Lung (tissue), 12 donors: Measurements from ENCODE around the gene TTC28. TPM values are rescaled to one million over a fixed set of nuclear protein-coding genes. Genes with fewer than 3 reads are reported as not detected.
A peak's percentile ranks its signal among the peaks of the same experiment; 100 is the strongest.

Experiments
- ATAC-seq: fragments of 200-7000 bp; cut with Tn5 transposase; one replicate; pipeline ENCODE4 v1.9.1; 2020; ENCODE audit warnings: moderate number of reproducible peaks; ENCODE audit not compliant: insufficient read depth, low FRiP score
- DNase-seq, 3 donors: peaks; one replicate each; pipeline ENCODE4 v3.0.0-alpha.2; 2013 to 2017
- H3K27ac ChIP-seq, 2 donors: one replicate each; pipeline ENCODE4 v1.5.1; 2013; ENCODE audit warnings: mild to moderate bottlenecking in 2 of 2, moderate library complexity in 2 of 2, control low read depth in 1 of 2, inconsistent platforms in 1 of 2, low read depth in 1 of 2, low read length in 1 of 2
- H3K27me3 ChIP-seq, 3 donors: one replicate each; pipeline ENCODE4 v1.5.1; 2013; ENCODE audit warnings: low read length in 2 of 3; ENCODE audit not compliant: control insufficient read depth in 3 of 3, insufficient read depth in 3 of 3
- H3K36me3 ChIP-seq, 4 donors: one replicate each; pipeline ENCODE4 v1.5.1; 2013; ENCODE audit warnings: low read length in 4 of 4, mild to moderate bottlenecking in 1 of 4, moderate library complexity in 1 of 4; ENCODE audit not compliant: control insufficient read depth in 4 of 4, insufficient read depth in 4 of 4
- H3K4me1 ChIP-seq, 5 donors: one replicate each; pipeline ENCODE4 v1.5.1; 2013; ENCODE audit warnings: low read length in 5 of 5, mild to moderate bottlenecking in 2 of 5, moderate library complexity in 1 of 5; ENCODE audit not compliant: control insufficient read depth in 5 of 5, insufficient read depth in 5 of 5
- H3K4me3 ChIP-seq: one replicate; pipeline ENCODE4 v1.5.1; 2013; ENCODE audit warnings: mild to moderate bottlenecking, control low read depth, moderate library complexity
- H3K9ac ChIP-seq, 2 donors: one replicate each; pipeline ENCODE4 v1.5.1; 2013; ENCODE audit warnings: low read length in 2 of 2, control low read depth in 1 of 2; ENCODE audit not compliant: insufficient read depth in 1 of 2
- H3K9me3 ChIP-seq, 4 donors: one replicate each; pipeline ENCODE4 v1.5.1; 2013; ENCODE audit warnings: low read length in 3 of 4, mild to moderate bottlenecking in 1 of 4, moderate library complexity in 1 of 4; ENCODE audit not compliant: control insufficient read depth in 4 of 4, insufficient read depth in 3 of 4
- WGBS, 2 donors: extraction: QIAGEN DNeasy Blood & Tissue Kit; methylation state at CpG; one replicate each; pipeline ENCODE4 v1.1.7; 2013; 5-methylcytosine and 5-hydroxymethylcytosine counted together
- polyA plus RNA-seq, 2 donors: library from polyadenylated mRNA; stranded (reverse); fragments of 200-250 nt; gene quantifications; one replicate each; pipeline ENCODE4 v1.2.1, GENCODE V29; 2013
- total RNA-seq, 2 donors: library from RNA; depleted of rRNA in 1 of 2; stranded (reverse); fragments of >200 nt in 1 of 2; gene quantifications; one replicate each; pipeline ENCODE4 v1.2.1, GENCODE V29; 2014 to 2021
- TF ChIP-seq, protein P1 (sequence below): IDR thresholded peaks from 2 replicates; pipeline ENCODE4 v1.5.1; 2012; ENCODE audit warnings: mild to moderate bottlenecking; ENCODE audit errors: control extremely low read depth, extremely low read depth
- donor health status: control.
- donor health status: control.
- donor health status: Bipolar disorder and iron deficiency.
- donor health status: healthy.
- donor health status: DM: yes; HTN: yes; CAD: no.

Gene TTC28
- total and polyA plus RNA-seq, 4 donors, result 4.7 to 72.2 (median 24.8) TPM

DNA sequence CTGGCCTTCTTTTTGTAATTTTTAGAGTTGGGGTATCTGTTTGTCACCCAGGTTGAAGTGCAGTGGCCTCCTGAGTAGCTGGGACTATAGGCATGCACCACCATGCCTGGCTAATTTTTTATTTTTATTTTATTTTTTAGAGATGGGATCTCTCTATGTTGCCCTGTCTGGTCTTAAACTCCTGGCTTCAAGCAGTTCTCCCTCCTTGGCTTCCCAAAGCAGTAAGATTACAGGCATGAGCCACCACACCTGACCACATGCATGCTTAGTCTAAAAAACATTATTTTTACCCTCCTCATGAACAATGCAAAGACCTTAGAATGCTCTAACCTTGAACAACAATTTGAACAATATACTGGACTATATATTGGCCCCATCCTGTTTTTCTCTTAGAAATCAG lies 738.5 kb downstream of the TTC28 start:
- no peaks in the 10 kb centered on the region for H3K9me3 ChIP-seq
- DNase-seq, result no peak
- no peaks in the 10 kb centered on the region for H3K27me3 ChIP-seq
- TF ChIP-seq, protein P1, sequence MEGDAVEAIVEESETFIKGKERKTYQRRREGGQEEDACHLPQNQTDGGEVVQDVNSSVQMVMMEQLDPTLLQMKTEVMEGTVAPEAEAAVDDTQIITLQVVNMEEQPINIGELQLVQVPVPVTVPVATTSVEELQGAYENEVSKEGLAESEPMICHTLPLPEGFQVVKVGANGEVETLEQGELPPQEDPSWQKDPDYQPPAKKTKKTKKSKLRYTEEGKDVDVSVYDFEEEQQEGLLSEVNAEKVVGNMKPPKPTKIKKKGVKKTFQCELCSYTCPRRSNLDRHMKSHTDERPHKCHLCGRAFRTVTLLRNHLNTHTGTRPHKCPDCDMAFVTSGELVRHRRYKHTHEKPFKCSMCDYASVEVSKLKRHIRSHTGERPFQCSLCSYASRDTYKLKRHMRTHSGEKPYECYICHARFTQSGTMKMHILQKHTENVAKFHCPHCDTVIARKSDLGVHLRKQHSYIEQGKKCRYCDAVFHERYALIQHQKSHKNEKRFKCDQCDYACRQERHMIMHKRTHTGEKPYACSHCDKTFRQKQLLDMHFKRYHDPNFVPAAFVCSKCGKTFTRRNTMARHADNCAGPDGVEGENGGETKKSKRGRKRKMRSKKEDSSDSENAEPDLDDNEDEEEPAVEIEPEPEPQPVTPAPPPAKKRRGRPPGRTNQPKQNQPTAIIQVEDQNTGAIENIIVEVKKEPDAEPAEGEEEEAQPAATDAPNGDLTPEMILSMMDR, result no peak
- H3K4me1 ChIP-seq, result no peaks in the 10 kb centered on the region
- no peak overlapping the region for H3K27ac ChIP-seq
- peaks cover 0 to 1% (median under 1%) of the 10 kb centered on the region in 4 donors for H3K36me3 ChIP-seq
- H3K9ac ChIP-seq, result no peak overlapping the region
- H3K4me3 ChIP-seq, result no peak overlapping the region
- no peak for ATAC-seq

- DNase-seq (no peak), ATAC-seq (no peak)
- no peaks in the 10 kb centered on the region for H3K9me3 ChIP-seq
- H3K27ac ChIP-seq, result no peak overlapping the region
- no peak overlapping the region for H3K9ac ChIP-seq
- no peaks in the 10 kb centered on the region for H3K27me3 ChIP-seq
- H3K4me1 ChIP-seq, result peaks cover 0 to 2% (median 0%) of the 10 kb centered on the region in 5 donors
- WGBS, 2 donors, result 98 to 100% methylated on average over 2 of the region's 2 CpGs
- TF ChIP-seq, protein P1, result no peak
- H3K36me3 ChIP-seq, result peaks cover 0 to 6% (median 0%) of the 10 kb centered on the region in 4 donors
- H3K4me3 ChIP-seq, result no peak overlapping the region
These were observed 742.2 kb downstream of the TTC28 start for GRCh38 chr22:27937453-27937852.

DNA sequence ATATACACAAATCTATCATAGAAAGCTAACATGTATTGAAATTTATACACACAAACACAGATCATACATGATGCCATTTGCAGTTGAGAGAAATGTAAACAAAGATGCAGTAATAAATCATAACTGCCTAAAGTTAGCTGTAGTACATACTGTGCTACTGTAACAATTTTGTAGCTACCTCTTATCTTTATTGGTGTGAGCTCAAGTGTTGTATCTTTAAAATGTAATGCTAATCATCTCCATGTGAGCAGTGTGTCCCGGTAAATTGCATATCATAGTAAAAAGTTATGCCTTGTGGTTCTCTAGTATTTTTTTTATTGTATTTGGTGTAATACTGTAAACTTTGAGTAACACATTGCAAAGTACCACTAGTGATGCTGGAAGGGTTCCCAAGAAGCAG lies 743.7 kb downstream of the TTC28 start:
- 85 to 93% methylated on average over 1 of the region's 1 CpG for WGBS, 2 donors
- Histone ChIP-seq H3K27me3 (no peaks in the 10 kb centered on the region), H3K4me1 (peaks cover 0 to 2% (median 0%) of the 10 kb centered on the region in 5 donors), H3K36me3 (peaks cover 0 to 6% (median 0%) of the 10 kb centered on the region in 4 donors), H3K9ac (peak overlapping the region in 1 of 2 donors; percentile 9), H3K27ac (no peak overlapping the region), H3K4me3 (no peak overlapping the region), H3K9me3 (no peaks in the 10 kb centered on the region)
- ATAC-seq (no peak), DNase-seq (no peak)
- TF ChIP-seq, protein P1, result no peak

DNA sequence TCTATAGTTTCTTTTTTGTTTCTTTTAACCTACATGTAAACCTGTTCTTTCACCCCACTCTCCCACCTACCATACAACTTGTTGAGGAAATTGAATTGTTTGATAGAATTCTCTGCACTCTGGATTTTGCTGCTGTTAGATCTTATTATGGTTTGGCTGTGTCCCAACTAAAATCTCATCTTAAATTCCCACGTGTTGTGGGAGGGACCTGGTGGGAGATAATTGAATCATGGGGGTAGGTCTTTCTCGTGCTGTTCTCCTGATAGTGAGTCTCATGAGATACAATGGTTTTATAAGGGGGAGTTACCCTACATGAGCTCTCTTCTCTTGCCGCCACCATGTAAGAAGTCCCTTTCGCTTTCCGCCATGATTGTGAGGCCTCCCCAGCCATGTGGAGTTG lies 745.6 kb downstream of the TTC28 start:
- no peak overlapping the region for H3K9ac ChIP-seq
- no peaks in the 10 kb centered on the region for H3K9me3 ChIP-seq
- H3K36me3 ChIP-seq, result peaks cover 0 to 6% (median 0%) of the 10 kb centered on the region in 4 donors
- H3K4me1 ChIP-seq, result peaks cover 0 to 2% (median 0%) of the 10 kb centered on the region in 5 donors
- ATAC-seq, result no peak
- no peak overlapping the region for H3K4me3 ChIP-seq
- H3K27ac ChIP-seq, result no peak overlapping the region
- no peak for DNase-seq
- 94 to 95% methylated on average over 5 of the region's 5 CpGs for WGBS, 2 donors
- no peaks in the 10 kb centered on the region for H3K27me3 ChIP-seq
- TF ChIP-seq, protein P1, result no peak
